HEK293 (cell line): Measurements from ENCODE around the gene EMP1.

Experiments used
- CTCF ChIA-PET: fragments of 350-600 bp; formaldehyde crosslinking; extraction: SDS; loops from one replicate; lab custom pipeline; 2021; ENCODE audit warnings: antibody characterized with exemption; lab: Yijun Ruan, JAX
- POLR2A ChIA-PET: fragments of 300-600 bp; formaldehyde crosslinking; extraction: SDS; loops from one replicate; lab custom pipeline; 2020; ENCODE audit warnings: antibody characterized with exemption, inconsistent platforms; lab: Yijun Ruan, JAX
- H3K27ac ChIP-seq: fragments of 200-500 bp; sonication (Bioruptor generic); 2 replicates; pipeline ENCODE4 v1.5.1; 2014; ENCODE audit warnings: low read depth, low read length, control low read depth, inconsistent platforms; ENCODE audit errors: extremely low read depth
- H3K36me3 ChIP-seq, 2 experiments: fragments of 200-500 bp in 1 of 2; sonication (Bioruptor generic) in 1 of 2; 1 replicate in 1 of 2; 2 replicates in 1 of 2; pipeline ENCODE4 v1.5.1; 2014 to 2017; ENCODE audit warnings: inconsistent platforms in 2 of 2, low read length in 2 of 2; ENCODE audit not compliant: control insufficient read depth in 2 of 2, insufficient read depth in 1 of 2
- H3K4me1 ChIP-seq: fragments of 200-500 bp; sonication (Bioruptor generic); 2 replicates; pipeline ENCODE4 v1.5.1; 2014; ENCODE audit warnings: mild to moderate bottlenecking, low read length, inconsistent platforms; ENCODE audit not compliant: control insufficient read depth, insufficient read depth
- H3K4me3 ChIP-seq: 2 replicates; pipeline ENCODE4 v1.5.1; 2011; ENCODE audit warnings: low read depth, mild to moderate bottlenecking, control low read depth, low read length, moderate library complexity
- H3K9me3 ChIP-seq: fragments of 200-500 bp; sonication (Bioruptor generic); 2 replicates; pipeline ENCODE4 v1.5.1; 2014; ENCODE audit warnings: low read depth, low read length, inconsistent platforms; ENCODE audit not compliant: control insufficient read depth, insufficient read depth
- GLIS1 ChIP-seq: fragments of 450-650 bp; formaldehyde crosslinking; IDR thresholded peaks from 2 replicates; pipeline ENCODE4 v1.5.1; 2016; ENCODE audit warnings: missing biosample characterization, missing genetic modification characterization
- SCRT2 ChIP-seq: fragments of 450-650 bp; formaldehyde crosslinking; IDR thresholded peaks from 2 replicates; pipeline ENCODE4 v1.5.1; 2016; ENCODE audit warnings: missing biosample characterization, missing genetic modification characterization
- SETDB1 ChIP-seq: IDR thresholded peaks from one replicate; pipeline ENCODE4 v1.6.1; 2017; ENCODE audit warnings: mild to moderate bottlenecking, low read length, moderate library complexity, mixed read lengths; ENCODE audit not compliant: insufficient read length
- SP3 ChIP-seq: fragments of 450-650 bp; formaldehyde crosslinking; IDR thresholded peaks from 2 replicates; pipeline ENCODE4 v1.5.1; 2016; ENCODE audit warnings: missing biosample characterization, missing genetic modification characterization
- SP7 ChIP-seq: fragments of 450-650 bp; formaldehyde crosslinking; IDR thresholded peaks from 2 replicates; pipeline ENCODE4 v1.5.1; 2016; ENCODE audit warnings: missing biosample characterization, missing genetic modification characterization
- ZBTB21 ChIP-seq: fragments of 450-650 bp; formaldehyde crosslinking; IDR thresholded peaks from 2 replicates; pipeline ENCODE4 v1.5.1; 2017; ENCODE audit warnings: missing biosample characterization, missing genetic modification characterization
- ZBTB48 ChIP-seq: fragments of 450-650 bp; formaldehyde crosslinking; IDR thresholded peaks from 2 replicates; pipeline ENCODE4 v1.5.1; 2016; ENCODE audit warnings: missing biosample characterization, missing genetic modification characterization
- ZNF184 ChIP-seq: fragments of 450-650 bp; IDR thresholded peaks from 2 replicates; pipeline ENCODE4 v1.5.1; 2018; ENCODE audit warnings: missing biosample characterization, mild to moderate bottlenecking, missing genetic modification characterization
- ZNF2 ChIP-seq: fragments of 450-650 bp; formaldehyde crosslinking; IDR thresholded peaks from 2 replicates; pipeline ENCODE4 v1.5.1; 2016; ENCODE audit warnings: missing biosample characterization, missing genetic modification characterization
- ZNF221 ChIP-seq: fragments of 450-650 bp; formaldehyde crosslinking; IDR thresholded peaks from 2 replicates; pipeline ENCODE4 v1.5.1; 2017; ENCODE audit warnings: missing biosample characterization, missing genetic modification characterization, borderline replicate concordance
- ZNF24 ChIP-seq: fragments of 450-650 bp; formaldehyde crosslinking; IDR thresholded peaks from 2 replicates; pipeline ENCODE4 v1.5.1; 2016; ENCODE audit warnings: missing biosample characterization, missing genetic modification characterization
- ZNF335 ChIP-seq: fragments of 450-650 bp; formaldehyde crosslinking; conservative IDR thresholded peaks from 2 replicates; pipeline ENCODE4 v1.5.1; 2016; ENCODE audit warnings: missing biosample characterization, missing genetic modification characterization
- ZNF350 ChIP-seq: fragments of 450-650 bp; formaldehyde crosslinking; IDR thresholded peaks from 2 replicates; pipeline ENCODE4 v1.5.0; 2017; ENCODE audit warnings: missing biosample characterization, mild to moderate bottlenecking, missing genetic modification characterization
- ZNF623 ChIP-seq: fragments of 450-650 bp; formaldehyde crosslinking; IDR thresholded peaks from 2 replicates; pipeline ENCODE4 v1.5.1; 2016; ENCODE audit warnings: missing biosample characterization, missing genetic modification characterization
- ZNF660 ChIP-seq: fragments of 450-650 bp; IDR thresholded peaks from 2 replicates; pipeline ENCODE4 v1.5.1; 2018; ENCODE audit warnings: missing biosample characterization, mild to moderate bottlenecking, missing genetic modification characterization
- ZNF76 ChIP-seq: fragments of 450-650 bp; formaldehyde crosslinking; IDR thresholded peaks from 2 replicates; pipeline ENCODE4; 2016; ENCODE audit warnings: low read depth, missing biosample characterization, missing genetic modification characterization, borderline replicate concordance
- ZNF792 ChIP-seq: fragments of 450-650 bp; formaldehyde crosslinking; IDR thresholded peaks from 2 replicates; pipeline ENCODE4 v1.5.1; 2016; ENCODE audit warnings: missing biosample characterization, missing genetic modification characterization
- TF ChIP-seq, protein P1 (sequence below): fragments of 450-650 bp; formaldehyde crosslinking; IDR thresholded peaks from 2 replicates; pipeline ENCODE4 v1.5.1; 2016; ENCODE audit warnings: missing biosample characterization, missing genetic modification characterization
- TF ChIP-seq, protein P2 (sequence below): fragments of 450-650 bp; formaldehyde crosslinking; optimal IDR thresholded peaks from 2 replicates; pipeline ENCODE3; 2016; ENCODE audit warnings: missing biosample characterization, mild to moderate bottlenecking, missing genetic modification characterization
- TF ChIP-seq, protein P3 (sequence below): fragments of 450-650 bp; formaldehyde crosslinking; IDR thresholded peaks from 2 replicates; pipeline ENCODE4; 2016; ENCODE audit warnings: missing biosample characterization, missing genetic modification characterization
- TF ChIP-seq, protein P4 (sequence below): fragments of 450-650 bp; formaldehyde crosslinking; conservative IDR thresholded peaks from 2 replicates; pipeline ENCODE4 v1.5.1; 2016; ENCODE audit warnings: low read depth, missing biosample characterization, missing genetic modification characterization

Gene EMP1

DNA sequence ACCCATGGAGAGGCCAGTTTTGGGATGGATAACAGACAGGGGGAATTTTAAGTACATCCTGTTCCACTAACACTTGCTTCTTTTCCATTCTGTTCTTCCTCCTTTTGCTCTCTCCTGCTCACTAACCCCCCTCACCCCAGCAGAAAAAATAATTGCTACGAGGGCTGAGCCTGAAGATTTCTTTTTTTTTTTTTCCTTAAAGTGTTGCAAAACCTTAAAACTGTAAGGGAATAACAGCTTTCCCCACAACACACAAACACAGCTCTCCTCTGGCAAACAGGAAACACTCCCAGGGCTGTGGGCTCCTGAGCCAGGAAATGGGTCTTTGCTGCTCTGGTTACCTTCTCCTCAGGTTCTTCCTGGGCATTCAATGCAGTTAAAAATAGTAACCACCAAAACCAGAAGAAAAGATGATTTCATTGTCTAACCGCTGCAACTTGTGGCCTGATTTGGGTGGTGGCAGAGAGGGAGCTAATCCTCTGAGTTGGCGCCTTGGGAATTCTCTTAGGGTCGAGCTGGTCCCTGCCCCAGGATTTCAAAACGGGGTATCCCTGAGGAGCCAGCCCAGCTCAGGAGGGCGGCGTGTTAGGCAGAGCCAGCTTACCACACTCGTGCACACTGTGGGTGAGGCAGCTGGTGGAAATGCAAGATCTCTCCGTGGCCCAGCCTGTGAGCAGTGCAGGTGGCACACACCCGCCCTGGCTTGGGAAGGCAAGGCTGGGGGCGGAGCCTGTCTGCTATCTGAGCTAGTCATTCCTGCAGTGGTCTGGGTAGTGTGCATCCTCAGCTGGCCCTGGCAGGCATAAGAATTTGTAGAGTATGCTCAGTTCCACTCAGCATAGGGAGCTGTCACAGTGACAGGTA lies 17.1 kb upstream of the EMP1 start (continued):
- TF ChIP-seq ZBTB48 (tag by site-specific recombination) (peak; percentile 66; the same call in 1 of the 2 replicates), ZNF623 (tag by site-specific recombination) (no peak), SCRT2 (tag by site-specific recombination) (peak; percentile 58), SETDB1 (no peak)
- TF ChIP-seq, all 188 proteins: peak for 13

DNA sequence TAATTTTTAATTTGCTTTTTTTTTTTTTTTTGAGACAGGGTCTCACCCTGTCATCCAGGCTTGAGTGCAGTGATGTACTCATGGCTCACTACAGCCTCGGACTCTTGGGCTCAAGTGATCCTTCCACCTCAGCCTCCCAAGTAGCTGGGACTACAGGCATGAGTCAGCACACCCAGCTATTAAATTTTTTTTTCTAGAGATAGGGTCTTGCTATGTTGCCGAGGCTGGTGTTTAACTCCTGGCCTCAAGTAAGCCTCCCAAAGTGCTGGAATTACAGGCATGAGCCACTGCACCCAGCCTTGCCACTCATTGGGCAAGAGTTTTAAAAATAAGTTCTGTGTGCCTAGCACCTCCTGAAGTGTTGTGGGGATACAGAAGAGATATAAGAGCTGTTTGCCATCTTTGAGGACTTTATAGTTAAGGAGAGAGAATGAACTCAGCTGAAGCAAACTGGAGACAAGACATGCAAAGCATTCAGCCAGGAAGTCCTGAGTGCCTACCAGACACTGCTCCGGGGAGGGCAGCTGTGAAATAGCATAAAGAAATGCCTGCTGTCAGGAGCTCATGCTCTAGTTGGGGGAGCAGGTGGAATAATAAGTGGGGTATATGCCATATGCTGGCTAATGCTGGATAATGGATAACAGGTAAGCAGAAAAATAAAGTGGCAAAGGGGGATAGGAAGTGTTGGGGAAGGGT lies 15.0 kb upstream of the EMP1 start:
- Histone ChIP-seq H3K9me3 (no peaks in the 10 kb centered on the region), H3K4me1 (peaks cover 10% of the 10 kb centered on the region), H3K27ac (no peak overlapping the region), H3K4me3 (no peak overlapping the region), H3K36me3 (no peaks in the 10 kb centered on the region)
- 0 out of 2 replicates have a peak, but pooled peaks have one; percentile 28 for TF ChIP-seq ZNF335
- TF ChIP-seq ZNF660 (tag by site-specific recombination) = 0 out of 2 replicates have a peak, but pooled peaks have one; percentile 23
- peak; percentile 55 for TF ChIP-seq GLIS1 (tag by site-specific recombination)
- TF ChIP-seq, protein P1, sequence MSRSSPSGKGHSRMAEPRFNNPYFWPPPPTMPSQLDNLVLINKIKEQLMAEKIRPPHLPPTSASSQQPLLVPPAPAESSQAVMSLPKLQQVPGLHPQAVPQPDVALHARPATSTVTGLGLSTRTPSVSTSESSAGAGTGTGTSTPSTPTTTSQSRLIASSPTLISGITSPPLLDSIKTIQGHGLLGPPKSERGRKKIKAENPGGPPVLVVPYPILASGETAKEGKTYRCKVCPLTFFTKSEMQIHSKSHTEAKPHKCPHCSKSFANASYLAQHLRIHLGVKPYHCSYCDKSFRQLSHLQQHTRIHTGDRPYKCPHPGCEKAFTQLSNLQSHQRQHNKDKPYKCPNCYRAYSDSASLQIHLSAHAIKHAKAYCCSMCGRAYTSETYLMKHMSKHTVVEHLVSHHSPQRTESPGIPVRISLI (tag by site-specific recombination) = peak; percentile 61; the same call in 1 of the 2 replicates
- 0 out of 2 replicates have a peak, but pooled peaks have one; percentile 26 for TF ChIP-seq SP7 (tag by site-specific recombination)
- TF ChIP-seq ZNF184 (tag by site-specific recombination) = no peak
- peak; percentile 22; the same call in 1 of the 2 replicates for TF ChIP-seq ZNF24 (tag by site-specific recombination)
- TF ChIP-seq, protein P2, sequence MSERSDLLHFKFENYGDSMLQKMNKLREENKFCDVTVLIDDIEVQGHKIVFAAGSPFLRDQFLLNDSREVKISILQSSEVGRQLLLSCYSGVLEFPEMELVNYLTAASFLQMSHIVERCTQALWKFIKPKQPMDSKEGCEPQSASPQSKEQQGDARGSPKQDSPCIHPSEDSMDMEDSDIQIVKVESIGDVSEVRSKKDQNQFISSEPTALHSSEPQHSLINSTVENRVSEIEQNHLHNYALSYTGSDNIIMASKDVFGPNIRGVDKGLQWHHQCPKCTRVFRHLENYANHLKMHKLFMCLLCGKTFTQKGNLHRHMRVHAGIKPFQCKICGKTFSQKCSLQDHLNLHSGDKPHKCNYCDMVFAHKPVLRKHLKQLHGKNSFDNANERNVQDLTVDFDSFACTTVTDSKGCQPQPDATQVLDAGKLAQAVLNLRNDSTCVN (tag by site-specific recombination) = no peak
- ChIA-PET POLR2A (no interaction called here), CTCF (interaction anchor here (0.8 to 1.3 kb wide), 3 partner anchors 12 to 74 kb away, joined by 3 to 9 read pairs (median 3); no protein-coding TSS in a partner anchor)

DNA sequence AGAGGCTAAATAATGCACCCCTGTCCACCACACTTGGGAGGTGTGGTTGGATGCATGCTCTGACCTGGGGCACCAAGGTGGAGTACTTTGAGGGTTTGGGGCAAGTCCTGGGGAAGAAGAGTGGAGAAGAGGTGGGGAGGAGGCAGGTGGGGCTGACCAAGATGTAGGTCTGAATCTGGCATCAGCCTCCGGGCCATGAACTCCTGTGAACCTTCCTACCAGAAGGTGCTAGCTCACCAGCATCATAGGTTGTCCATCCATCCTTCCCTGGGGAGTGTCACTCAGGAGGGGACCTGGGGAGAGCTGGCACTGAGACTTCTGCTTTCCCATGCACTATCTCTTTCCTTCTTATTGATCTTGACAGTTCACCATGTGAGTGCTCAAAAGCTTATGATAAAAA lies 13.6 kb upstream of the EMP1 start:
- Histone ChIP-seq H3K4me1 (peaks cover 10% of the 10 kb centered on the region), H3K9me3 (no peaks in the 10 kb centered on the region), H3K27ac (no peak overlapping the region), H3K4me3 (no peak overlapping the region), H3K36me3 (no peaks in the 10 kb centered on the region)
- ChIA-PET POLR2A (no interaction called here), CTCF (interaction anchor here (0.6 kb wide), 1 partner anchor 59 kb away, joined by 5 read pairs; no protein-coding TSS in a partner anchor)
- TF ChIP-seq ZBTB21 (tag by site-specific recombination) (no peak), ZNF350 (tag by site-specific recombination) (no peak), ZNF2 (tag by site-specific recombination) (no peak), ZNF221 (tag by site-specific recombination) (no peak), ZBTB48 (tag by site-specific recombination) (no peak), ZNF76 (tag by site-specific recombination) (no peak), SP3 (tag by site-specific recombination) (no peak), ZNF792 (tag by site-specific recombination) (no peak)
- TF ChIP-seq, protein P3, sequence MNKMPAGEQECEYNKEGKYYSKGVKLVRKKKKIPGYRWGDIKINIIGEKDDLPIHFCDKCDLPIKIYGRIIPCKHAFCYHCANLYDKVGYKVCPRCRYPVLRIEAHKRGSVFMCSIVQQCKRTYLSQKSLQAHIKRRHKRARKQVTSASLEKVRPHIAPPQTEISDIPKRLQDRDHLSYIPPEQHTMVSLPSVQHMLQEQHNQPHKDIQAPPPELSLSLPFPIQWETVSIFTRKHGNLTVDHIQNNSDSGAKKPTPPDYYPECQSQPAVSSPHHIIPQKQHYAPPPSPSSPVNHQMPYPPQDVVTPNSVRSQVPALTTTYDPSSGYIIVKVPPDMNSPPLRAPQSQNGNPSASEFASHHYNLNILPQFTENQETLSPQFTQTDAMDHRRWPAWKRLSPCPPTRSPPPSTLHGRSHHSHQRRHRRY = no peak
- TF ChIP-seq, protein P4, sequence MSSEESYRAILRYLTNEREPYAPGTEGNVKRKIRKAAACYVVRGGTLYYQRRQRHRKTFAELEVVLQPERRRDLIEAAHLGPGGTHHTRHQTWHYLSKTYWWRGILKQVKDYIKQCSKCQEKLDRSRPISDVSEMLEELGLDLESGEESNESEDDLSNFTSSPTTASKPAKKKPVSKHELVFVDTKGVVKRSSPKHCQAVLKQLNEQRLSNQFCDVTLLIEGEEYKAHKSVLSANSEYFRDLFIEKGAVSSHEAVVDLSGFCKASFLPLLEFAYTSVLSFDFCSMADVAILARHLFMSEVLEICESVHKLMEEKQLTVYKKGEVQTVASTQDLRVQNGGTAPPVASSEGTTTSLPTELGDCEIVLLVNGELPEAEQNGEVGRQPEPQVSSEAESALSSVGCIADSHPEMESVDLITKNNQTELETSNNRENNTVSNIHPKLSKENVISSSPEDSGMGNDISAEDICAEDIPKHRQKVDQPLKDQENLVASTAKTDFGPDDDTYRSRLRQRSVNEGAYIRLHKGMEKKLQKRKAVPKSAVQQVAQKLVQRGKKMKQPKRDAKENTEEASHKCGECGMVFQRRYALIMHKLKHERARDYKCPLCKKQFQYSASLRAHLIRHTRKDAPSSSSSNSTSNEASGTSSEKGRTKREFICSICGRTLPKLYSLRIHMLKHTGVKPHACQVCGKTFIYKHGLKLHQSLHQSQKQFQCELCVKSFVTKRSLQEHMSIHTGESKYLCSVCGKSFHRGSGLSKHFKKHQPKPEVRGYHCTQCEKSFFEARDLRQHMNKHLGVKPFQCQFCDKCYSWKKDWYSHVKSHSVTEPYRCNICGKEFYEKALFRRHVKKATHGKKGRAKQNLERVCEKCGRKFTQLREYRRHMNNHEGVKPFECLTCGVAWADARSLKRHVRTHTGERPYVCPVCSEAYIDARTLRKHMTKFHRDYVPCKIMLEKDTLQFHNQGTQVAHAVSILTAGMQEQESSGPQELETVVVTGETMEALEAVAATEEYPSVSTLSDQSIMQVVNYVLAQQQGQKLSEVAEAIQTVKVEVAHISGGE (tag by site-specific recombination) = no peak
